WTC11 (cell line): ENCODE data around the gene ELMO3. TPM values are rescaled to one million over a fixed set of nuclear protein-coding genes. Genes with fewer than 3 reads are reported as not detected.

ENCODE experiments used
- ATAC-seq: fragments of 200-7000 bp; cut with Tn5 transposase; 2 replicates; pipeline ENCODE4 v1.10.0; 2021; ENCODE audit warnings: mild to moderate bottlenecking, moderate library complexity
- CTCF ChIA-PET: fragments of 300-600 bp; sonication (Branson Sonifier 250); formaldehyde crosslinking; loops from one replicate; lab custom pipeline; 2021; ENCODE audit warnings: antibody characterized with exemption; lab: Charles Lee
- POLR2A ChIA-PET: fragments of 350-600 bp; sonication (Branson Sonifier 250); formaldehyde crosslinking; loops from one replicate; lab custom pipeline; 2021; ENCODE audit warnings: antibody characterized with exemption; lab: Charles Lee
- DNase-seq: peaks from one replicate; pipeline ENCODE4 v3.0.0; 2021; ENCODE audit warnings: low spot score
- H3K27ac Mint-ChIP-seq: 2 replicates; pipeline ENCODE4 v1.8.0; 2021; ENCODE audit warnings: mixed read lengths
- H3K27me3 Mint-ChIP-seq: 2 replicates; pipeline ENCODE4 v1.8.0; 2021; ENCODE audit warnings: low read depth, mild to moderate bottlenecking, moderate library complexity, mixed read lengths
- H3K36me3 Mint-ChIP-seq: 2 replicates; pipeline ENCODE4 v1.8.0; 2021; ENCODE audit warnings: mixed read lengths
- H3K4me1 Mint-ChIP-seq: 2 replicates; pipeline ENCODE4 v1.8.0; 2022; ENCODE audit warnings: mixed read lengths
- H3K4me3 Mint-ChIP-seq: 2 replicates; pipeline ENCODE4 v1.8.0; 2021; ENCODE audit warnings: mild to moderate bottlenecking, moderate library complexity, mixed read lengths
- H3K9me3 Mint-ChIP-seq: 2 replicates; pipeline ENCODE4 v1.8.0; 2021; ENCODE audit warnings: mixed read lengths
- AR ChIP-seq: fragments of 250-450 bp; sonication (Bioruptor Pico); IDR thresholded peaks from 2 replicates; pipeline ENCODE4 v1.9.0; 2021; ENCODE audit warnings: mild to moderate bottlenecking
- ATF6 ChIP-seq: sonication (generic); formaldehyde crosslinking; IDR thresholded peaks from 2 replicates; pipeline ENCODE4 v1.8.1; 2023; ENCODE audit warnings: mild to moderate bottlenecking, missing genetic modification reagents
- E2F5 ChIP-seq: sonication (generic); formaldehyde crosslinking; IDR thresholded peaks from 2 replicates; pipeline ENCODE4 v1.8.1; 2022; ENCODE audit warnings: mild to moderate bottlenecking, moderate library complexity, missing genetic modification reagents
- ESRRA ChIP-seq: sonication (generic); formaldehyde crosslinking; IDR thresholded peaks from 2 replicates; pipeline ENCODE4 v1.8.1; 2022; ENCODE audit warnings: mild to moderate bottlenecking, missing genetic modification reagents, borderline replicate concordance
- IRF2 ChIP-seq: sonication (generic); formaldehyde crosslinking; IDR thresholded peaks from 2 replicates; pipeline ENCODE4 v1.8.0; 2022; ENCODE audit warnings: low read depth, missing genetic modification reagents, borderline replicate concordance
- MAX ChIP-seq: sonication (generic); formaldehyde crosslinking; IDR thresholded peaks from 2 replicates; pipeline ENCODE4 v1.8.0; 2022; ENCODE audit warnings: mild to moderate bottlenecking, missing genetic modification reagents
- NFYB ChIP-seq: sonication (generic); formaldehyde crosslinking; conservative IDR thresholded peaks from 2 replicates; pipeline ENCODE4 v1.8.0; 2022; ENCODE audit warnings: low read depth, missing genetic modification reagents
- NR1H2 ChIP-seq: sonication (generic); formaldehyde crosslinking; IDR thresholded peaks from 2 replicates; pipeline ENCODE4 v1.9.0; 2021; ENCODE audit warnings: mild to moderate bottlenecking, moderate library complexity, missing genetic modification reagents
- PREB ChIP-seq: sonication (generic); formaldehyde crosslinking; IDR thresholded peaks from 2 replicates; pipeline ENCODE4 v1.8.1; 2022; ENCODE audit warnings: mild to moderate bottlenecking, missing genetic modification reagents, moderate library complexity, borderline replicate concordance
- PRRX2 ChIP-seq: fragments of 250-450 bp; sonication (Bioruptor Pico); IDR thresholded peaks from 2 replicates; pipeline ENCODE4 v1.8.0; 2021; ENCODE audit warnings: mild to moderate bottlenecking
- SMAD4 ChIP-seq: sonication (generic); formaldehyde crosslinking; IDR thresholded peaks from 2 replicates; pipeline ENCODE4 v1.8.0; 2022; ENCODE audit warnings: mild to moderate bottlenecking, missing genetic modification reagents
- SP1 ChIP-seq: sonication (generic); formaldehyde crosslinking; conservative IDR thresholded peaks from 2 replicates; pipeline ENCODE4 v1.8.1; 2022; ENCODE audit warnings: missing genetic modification reagents
- ZNF416 ChIP-seq: fragments of 250-450 bp; sonication (Bioruptor Pico); IDR thresholded peaks from 2 replicates; pipeline ENCODE4 v1.9.0; 2021; ENCODE audit warnings: mild to moderate bottlenecking, inconsistent platforms
- ZSCAN18 ChIP-seq: fragments of 250-450 bp; sonication (Bioruptor Pico); IDR thresholded peaks from 2 replicates; pipeline ENCODE4 v2.1.2; 2022; ENCODE audit warnings: mild to moderate bottlenecking, moderate library complexity
- total RNA-seq: library from RNA; stranded (reverse); gene quantifications from 3 replicates; pipeline ENCODE4 v1.2.3, GENCODE V29; 2021

Gene ELMO3
- total RNA-seq, 1 experiment from 2014 or later = 13.6 TPM

GRCh38 chr16:67233596-67233995 lies 34.7 kb downstream of the ELMO3 start:
- Mint-ChIP-seq H3K27ac (no peak overlapping the region), H3K27me3 (no peaks in the 10 kb centered on the region), H3K4me1 (peaks cover 10% of the 10 kb centered on the region), H3K36me3 (peaks cover 45% of the 10 kb centered on the region), H3K9me3 (no peaks in the 10 kb centered on the region), H3K4me3 (no peak overlapping the region)
- DNase-seq (no peak), ATAC-seq (no peak)
- ChIA-PET POLR2A (interaction anchor here (1.0 kb wide), 1 partner anchor 14 kb away, joined by 3 read pairs; no protein-coding TSS in a partner anchor), CTCF (interaction anchor here (3.7 kb wide), 1 partner anchor 13 kb away, joined by 15 read pairs; the partner anchor contains the start of gene FHOD1)
- TF ChIP-seq NFYB (no peak), PRRX2 (CRISPR knock-in tag) (no peak), ZNF416 (CRISPR knock-in tag) (no peak), AR (CRISPR knock-in tag) (no peak), NR1H2 (CRISPR knock-in tag) (no peak), PREB (CRISPR knock-in tag) (no peak), ZSCAN18 (CRISPR knock-in tag) (no peak), SMAD4 (CRISPR knock-in tag) (no peak), ATF6 (no peak), MAX (CRISPR knock-in tag) (no peak), IRF2 (no peak), SP1 (CRISPR knock-in tag) (no peak), E2F5 (CRISPR knock-in tag) (no peak)

- no peak for TF ChIP-seq ESRRA
- Mint-ChIP-seq H3K9me3 (no peaks in the 10 kb centered on the region), H3K4me1 (peaks cover 10% of the 10 kb centered on the region), H3K36me3 (peaks cover 43% of the 10 kb centered on the region), H3K4me3 (no peak overlapping the region), H3K27ac (no peak overlapping the region), H3K27me3 (no peaks in the 10 kb centered on the region)
- POLR2A ChIA-PET = interaction anchor here (1.0 kb wide), 1 partner anchor 13 kb away, joined by 3 read pairs; no protein-coding TSS in a partner anchor
- ATAC-seq = no peak
- CTCF ChIA-PET = interaction anchor here (3.7 kb wide), 1 partner anchor 12 kb away, joined by 15 read pairs; the partner anchor contains the start of gene FHOD1
- DNase-seq = no peak
Observed at GRCh38 chr16:67234180-67234597, 35.3 kb downstream of the ELMO3 start.
